Left forelimb (tissue), 1 donor: ENCODE data around the gene GNAT1.
"Not testable (repeated sequence)": the region's sequence is repeated elsewhere in the genome, so short reads cannot be mapped to it uniquely, and the experiment has no call there.

Experiments used
- DNase-seq: peaks from one replicate; pipeline ENCODE4 v3.0.0-alpha.2; 2018; ENCODE audit warnings: low spot score

GNAT1 gene

GRCh38 chr3:50203809-50204803 lies 12.7 kb downstream of the GNAT1 start:
- DNase-seq = no peak

- DNase-seq = no peak
These were observed 13.5 kb downstream of the GNAT1 start, which contains the start of gene SLC38A3 for GRCh38 chr3:50204804-50205412. Gene SLC38A3 (plus strand): TSS chr3:50205271. CDS start chr3:50214200, 8,929 bp downstream.

DNA sequence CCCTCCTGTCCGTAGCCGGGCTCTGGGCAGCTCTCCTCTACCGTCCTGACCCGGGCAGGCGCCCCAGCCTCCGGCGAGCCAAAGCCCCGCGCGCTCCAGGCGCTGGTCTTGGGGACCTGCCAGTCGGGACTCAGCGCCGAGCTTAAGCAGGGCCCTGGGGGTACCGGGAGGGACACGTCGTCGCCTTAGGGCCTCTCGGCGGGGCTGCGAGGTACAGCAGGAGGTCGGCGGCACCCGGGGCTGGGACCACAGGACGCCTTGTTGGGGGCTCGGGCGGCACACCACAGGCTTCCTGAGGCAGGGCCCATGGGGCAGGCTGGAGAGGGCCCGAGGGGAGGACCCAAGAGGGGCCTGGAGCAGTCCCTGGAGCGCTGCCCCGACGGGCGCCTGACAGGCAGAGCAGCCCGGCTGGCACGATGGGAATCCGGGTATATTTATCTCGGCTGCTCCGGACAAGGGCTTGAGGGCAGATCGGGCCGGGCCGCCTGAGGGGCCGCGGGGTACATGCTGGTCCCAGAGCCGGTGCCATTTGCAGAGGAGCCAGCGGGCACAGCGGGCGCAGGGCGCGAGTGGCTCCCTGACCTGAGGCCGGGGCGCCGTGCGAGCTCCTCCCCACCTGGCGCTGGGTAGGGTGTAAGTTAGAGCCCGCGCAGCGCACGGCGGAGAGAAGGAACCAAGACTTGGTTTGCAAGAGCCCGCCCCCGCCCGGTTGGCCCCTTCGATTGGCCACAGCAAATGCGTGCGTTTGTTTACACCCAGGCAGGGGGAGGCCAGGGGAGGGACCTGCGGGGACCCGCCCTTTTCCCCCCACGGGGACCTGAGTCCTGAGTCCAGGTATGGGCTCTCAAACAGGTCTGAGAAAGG lies 14.2 kb downstream of the GNAT1 start:
- no peak for DNase-seq

DNA sequence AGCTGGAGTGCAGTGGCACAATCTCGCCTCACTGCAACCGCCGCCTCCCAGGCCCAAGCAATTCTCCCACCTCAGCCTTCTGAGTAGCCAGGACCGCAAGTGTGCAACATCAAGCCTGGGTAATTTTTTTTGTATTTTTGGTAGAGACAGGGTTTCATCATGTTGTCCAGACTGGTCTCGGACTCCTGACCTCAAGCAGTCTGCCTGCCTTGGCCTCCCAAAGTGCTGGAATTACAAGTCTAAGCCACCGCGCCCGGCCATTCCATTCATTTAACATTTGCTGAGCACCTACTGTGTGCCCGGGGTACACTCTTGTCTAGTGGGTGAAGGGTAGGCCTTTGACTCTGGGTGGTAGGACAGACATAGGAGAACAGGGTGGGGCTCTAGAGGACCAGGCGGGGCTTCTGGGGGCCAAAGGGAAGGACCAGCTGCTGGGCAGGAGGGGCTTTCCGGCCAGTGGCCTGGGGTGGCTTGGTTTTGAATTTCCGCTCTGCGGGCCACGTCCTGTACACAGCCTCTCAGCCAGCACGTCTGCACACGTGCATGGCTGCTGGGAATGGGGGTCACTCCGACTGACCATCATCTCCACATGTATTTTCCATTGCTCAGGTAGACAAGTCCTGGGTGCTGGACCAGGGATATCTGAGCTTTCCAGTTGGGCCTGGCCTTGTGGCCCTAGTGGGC lies 16.1 kb downstream of the GNAT1 start:
- DNase-seq = no peak

DNA sequence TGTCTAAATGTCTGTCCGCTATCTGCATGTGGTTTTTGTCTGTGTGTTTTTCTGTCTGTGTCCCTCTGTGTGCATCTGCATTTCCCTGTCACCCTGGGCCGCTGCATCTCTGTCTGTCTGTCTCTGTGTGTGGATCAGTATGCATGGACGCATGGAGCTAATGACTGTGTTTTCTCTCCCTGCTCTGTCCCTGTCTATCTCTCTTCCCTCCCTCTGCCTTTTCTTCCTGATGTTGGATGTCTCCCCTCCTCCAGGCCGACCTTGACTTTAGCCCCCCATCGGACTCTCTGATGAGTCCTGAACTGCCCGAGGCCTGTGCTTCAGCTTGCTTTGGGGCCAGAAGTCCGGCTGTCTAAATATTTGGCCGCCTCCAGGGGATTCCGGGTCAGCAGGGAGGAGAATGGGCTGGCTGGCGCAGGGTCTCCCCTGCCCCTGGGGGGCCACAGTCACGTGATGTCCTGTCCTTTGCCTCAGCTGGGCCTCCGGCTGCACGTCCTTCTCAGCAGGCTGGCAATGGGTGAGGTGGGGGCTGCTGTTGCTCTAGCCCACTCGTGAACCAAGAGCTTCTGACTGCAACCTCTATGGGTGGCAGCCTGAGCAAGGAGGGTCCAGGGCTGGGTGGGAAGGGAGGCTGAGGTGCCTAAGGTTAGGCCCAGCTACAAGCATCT lies 17.4 kb downstream of the GNAT1 start:
- no peak for DNase-seq

- no peak for DNase-seq
These were observed 18.7 kb downstream of the GNAT1 start for GRCh38 chr3:50210176-50210509.

- DNase-seq = no peak
These were observed 19.3 kb downstream of the GNAT1 start for GRCh38 chr3:50210510-50211367.

- DNase-seq = not testable (repeated sequence)
These were observed 19.9 kb downstream of the GNAT1 start for GRCh38 chr3:50211368-50211717.

- DNase-seq = no peak
These were observed 20.5 kb downstream of the GNAT1 start for GRCh38 chr3:50211930-50212329.

- no peak for DNase-seq
These were observed 21.1 kb downstream of the GNAT1 start for GRCh38 chr3:50212502-50212901.

GRCh38 chr3:50212971-50213370 lies 21.6 kb downstream of the GNAT1 start:
- no peak for DNase-seq

DNA sequence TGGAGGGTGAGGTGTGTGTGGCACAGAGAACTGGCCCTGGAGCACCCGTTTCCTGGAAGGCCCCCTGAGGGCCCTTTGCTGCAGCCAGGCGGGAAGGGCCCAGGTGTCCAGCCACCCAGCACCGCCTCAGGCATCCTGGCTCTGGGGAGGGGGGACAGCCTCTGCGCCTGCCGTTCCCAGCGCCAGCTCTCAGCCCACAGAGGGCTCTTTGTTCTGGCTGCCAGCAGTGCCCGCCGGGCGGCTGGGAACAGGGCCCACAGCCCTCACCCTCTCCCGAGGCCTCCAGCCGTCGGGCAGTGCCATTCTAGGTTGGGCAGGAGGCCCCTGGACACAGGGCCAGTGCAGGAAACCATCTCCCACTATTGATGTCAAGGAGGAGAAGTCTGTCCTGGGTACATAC lies 22.0 kb downstream of the GNAT1 start:
- no peak for DNase-seq

- no peak for DNase-seq
These were observed 23.4 kb downstream of the GNAT1 start for GRCh38 chr3:50214824-50215223.

DNA sequence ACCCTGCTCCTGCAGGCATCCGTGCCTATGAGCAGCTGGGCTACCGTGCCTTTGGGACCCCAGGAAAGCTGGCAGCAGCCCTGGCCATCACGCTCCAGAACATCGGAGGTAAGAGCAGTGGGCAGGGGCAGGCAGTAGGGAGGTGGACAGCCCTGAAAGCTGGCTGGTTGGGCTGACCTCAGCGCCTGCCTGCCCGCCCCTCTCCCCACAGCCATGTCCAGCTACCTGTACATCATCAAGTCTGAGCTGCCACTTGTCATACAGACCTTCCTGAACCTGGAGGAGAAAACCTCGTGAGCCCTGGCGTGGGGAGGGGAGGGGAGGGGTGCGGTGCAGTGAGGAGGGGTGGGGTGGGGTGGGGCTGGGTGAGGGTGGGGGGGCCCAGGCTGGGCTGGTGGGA lies 24.1 kb downstream of the GNAT1 start:
- DNase-seq = no peak

GRCh38 chr3:50217681-50218080 lies 26.3 kb downstream of the GNAT1 start:
- no peak for DNase-seq

GRCh38 chr3:50218448-50218847 lies 27.0 kb downstream of the GNAT1 start:
- DNase-seq = no peak

GRCh38 chr3:50219285-50219684 lies 27.9 kb downstream of the GNAT1 start:
- DNase-seq = no peak

GRCh38 chr3:50220109-50220508 lies 28.7 kb downstream of the GNAT1 start:
- DNase-seq = no peak

DNA sequence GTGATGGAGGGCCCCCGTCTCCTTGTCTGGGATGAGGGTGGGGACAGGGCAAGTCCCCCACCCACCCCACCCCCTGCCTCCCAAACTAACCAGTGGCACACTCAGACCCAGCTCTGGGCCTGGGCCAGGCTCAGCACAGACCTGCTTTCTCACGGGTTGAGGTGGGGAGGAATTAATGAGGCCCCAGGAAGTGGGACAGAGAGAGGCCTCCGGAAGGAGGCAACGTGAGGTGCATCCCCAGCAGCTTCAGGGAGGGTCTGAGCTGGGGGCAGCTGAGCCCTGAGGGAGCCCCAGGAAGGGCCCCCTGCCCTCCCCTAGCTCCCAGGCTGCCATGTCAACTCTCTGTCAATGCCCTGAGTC lies 29.6 kb downstream of the GNAT1 start:
- no peak for DNase-seq

DNA sequence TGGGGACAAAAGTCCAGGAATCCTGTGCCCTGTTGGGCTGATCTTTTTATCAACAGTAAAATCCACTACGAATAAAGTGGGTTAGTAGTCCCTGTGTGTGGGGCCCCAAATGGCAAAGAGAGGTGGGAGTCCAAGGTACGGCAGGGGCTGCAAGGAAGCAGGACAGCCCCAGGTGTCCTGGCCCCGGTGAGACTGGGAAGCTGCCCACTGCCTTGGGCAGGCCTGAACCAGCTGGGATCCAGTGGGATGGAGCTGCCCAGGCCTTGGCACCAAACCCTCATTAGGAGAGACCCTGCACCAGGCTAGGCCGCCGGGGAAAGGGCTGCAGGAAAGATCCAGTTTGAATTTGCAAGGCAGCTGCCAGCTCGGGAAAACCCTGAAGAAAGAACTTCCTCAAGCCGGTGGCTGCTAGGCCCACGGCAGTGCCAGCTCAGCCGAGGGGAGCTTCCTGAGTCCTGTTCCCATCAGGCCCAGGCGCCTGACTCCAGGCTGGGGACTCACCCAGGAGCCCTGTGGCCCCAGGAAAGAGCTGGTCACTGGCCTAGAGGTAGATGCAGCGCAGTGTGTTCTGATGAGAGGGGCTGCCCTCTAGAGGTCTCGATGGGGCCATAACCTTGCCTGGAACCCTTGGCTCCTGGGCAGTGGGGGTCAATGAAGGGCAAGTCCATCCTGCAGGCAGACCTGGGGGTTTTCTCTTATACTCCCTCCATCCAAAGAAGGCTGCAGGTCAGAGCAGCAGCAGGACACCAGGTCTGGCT lies 30.2 kb downstream of the GNAT1 start:
- DNase-seq = no peak
